Upper lobe of left lung (tissue), 6 donors: ENCODE data around the gene SGMS1. TPM values are rescaled to one million over a fixed set of nuclear protein-coding genes. Genes with fewer than 3 reads are reported as not detected.
A peak's percentile ranks its signal among the peaks of the same experiment; 100 is the strongest.

ENCODE experiments used
- ATAC-seq, 2 donors: fragments of 200-7000 bp; cut with Tn5 transposase; one replicate each; pipeline ENCODE4 v1.9.1; 2022; ENCODE audit warnings: mild to moderate bottlenecking in 2 of 2, moderate library complexity in 2 of 2; ENCODE audit not compliant: low FRiP score in 2 of 2
- DNase-seq, 2 donors: peaks; one replicate each; pipeline ENCODE4 v3.0.0-alpha.2; 2019 to 2020
- H3K27ac ChIP-seq, 4 donors: fragments of 200-600 bp; sonication (generic); one replicate each; pipeline ENCODE4 v1.5.1; 2016 to 2019
- H3K27me3 ChIP-seq, 4 donors: fragments of 200-600 bp; sonication (generic); one replicate each; pipeline ENCODE4 v1.5.1; 2017 to 2019
- H3K36me3 ChIP-seq, 4 donors: fragments of 200-600 bp; sonication (generic); one replicate each; pipeline ENCODE4 v1.5.1; 2016 to 2019
- H3K4me1 ChIP-seq, 4 donors: fragments of 200-600 bp; sonication (generic); one replicate each; pipeline ENCODE4 v1.5.1; 2018 to 2019
- H3K4me3 ChIP-seq, 4 donors: fragments of 200-600 bp; sonication (generic); one replicate each; pipeline ENCODE4 v1.5.1; 2017 to 2019; ENCODE audit warnings: mild to moderate bottlenecking in 2 of 4, moderate library complexity in 1 of 4
- H3K9me3 ChIP-seq, 4 donors: fragments of 200-600 bp; sonication (generic); one replicate each; pipeline ENCODE4 v1.5.1; 2018 to 2019
- EP300 ChIP-seq, 4 donors: sonication (generic); formaldehyde crosslinking; IDR thresholded peaks; one replicate each; pipeline ENCODE4 v1.5.1; 2017; ENCODE audit warnings: antibody characterized with exemption in 4 of 4, control low read depth in 2 of 4
- POLR2A ChIP-seq, 4 donors: fragments of 450-650 bp; IDR thresholded peaks; one replicate each; pipeline ENCODE4 v1.5.1; 2016 to 2017; ENCODE audit warnings: antibody characterized with exemption in 4 of 4, mild to moderate bottlenecking in 2 of 4
- POLR2AphosphoS5 ChIP-seq, 2 donors: sonication (generic); formaldehyde crosslinking; IDR thresholded peaks; one replicate each; pipeline ENCODE4 v1.5.1; 2017; ENCODE audit warnings: antibody characterized with exemption in 2 of 2
- WGBS, 2 donors: methylation state at CpG; one replicate each; pipeline ENCODE4 v1.1.5; 2017 to 2018; 5-methylcytosine and 5-hydroxymethylcytosine counted together
- total RNA-seq, 6 donors: library from RNA; depleted of rRNA in 4 of 6; stranded (reverse); fragments of >200 nt in 4 of 6; gene quantifications; one replicate each; pipeline versions ENCODE4 v1.1.0 to v1.2.1, GENCODE V29; 2016 to 2021
- TF ChIP-seq, protein P1 (sequence below), 6 experiments: fragments of 450-650 bp in 4 of 6; fragments of 200-600 bp in 2 of 6; sonication (generic) in 2 of 6; IDR thresholded peaks; one replicate each; pipeline ENCODE4 v1.5.1; 2016 to 2019; ENCODE audit warnings: antibody characterized with exemption in 6 of 6
- donor health status: DM: no; HTN: no; CAD: no; lungs with moderate emphysema.
- donor health status: DM: no; HTN: yes; CAD: no; lungs with severe emphysema.

The SGMS1 gene
- total RNA-seq, 6 donors from 2014 or later: 66.7 to 230 (median 173) TPM

- 55 to 70% methylated on average over 2 of the region's 2 CpGs for whole genome bisulfite sequencing, 2 donors
- no peaks in the 10 kb centered on the region for H3K36me3 ChIP-seq
- TF ChIP-seq POLR2A (IDR thresholded peaks at IDR 0.05) (no peak), POLR2AphosphoS5 (IDR thresholded peaks at IDR 0.05) (no peak), EP300 (IDR thresholded peaks at IDR 0.05) (no peak)
- TF ChIP-seq, protein P1, sequence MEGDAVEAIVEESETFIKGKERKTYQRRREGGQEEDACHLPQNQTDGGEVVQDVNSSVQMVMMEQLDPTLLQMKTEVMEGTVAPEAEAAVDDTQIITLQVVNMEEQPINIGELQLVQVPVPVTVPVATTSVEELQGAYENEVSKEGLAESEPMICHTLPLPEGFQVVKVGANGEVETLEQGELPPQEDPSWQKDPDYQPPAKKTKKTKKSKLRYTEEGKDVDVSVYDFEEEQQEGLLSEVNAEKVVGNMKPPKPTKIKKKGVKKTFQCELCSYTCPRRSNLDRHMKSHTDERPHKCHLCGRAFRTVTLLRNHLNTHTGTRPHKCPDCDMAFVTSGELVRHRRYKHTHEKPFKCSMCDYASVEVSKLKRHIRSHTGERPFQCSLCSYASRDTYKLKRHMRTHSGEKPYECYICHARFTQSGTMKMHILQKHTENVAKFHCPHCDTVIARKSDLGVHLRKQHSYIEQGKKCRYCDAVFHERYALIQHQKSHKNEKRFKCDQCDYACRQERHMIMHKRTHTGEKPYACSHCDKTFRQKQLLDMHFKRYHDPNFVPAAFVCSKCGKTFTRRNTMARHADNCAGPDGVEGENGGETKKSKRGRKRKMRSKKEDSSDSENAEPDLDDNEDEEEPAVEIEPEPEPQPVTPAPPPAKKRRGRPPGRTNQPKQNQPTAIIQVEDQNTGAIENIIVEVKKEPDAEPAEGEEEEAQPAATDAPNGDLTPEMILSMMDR (IDR thresholded peaks at IDR 0.05): no peak
- H3K27ac ChIP-seq: peak overlapping the region in 3 of 4 donors; percentile 4 to 30 (median 15)
- H3K4me1 ChIP-seq: peaks cover 29 to 46% (median 43%) of the 10 kb centered on the region in 4 donors
- H3K9me3 ChIP-seq: no peaks in the 10 kb centered on the region
- no peak for ATAC-seq
- H3K4me3 ChIP-seq: no peak overlapping the region
- DNase-seq: no peak
- no peaks in the 10 kb centered on the region for H3K27me3 ChIP-seq
Observed at GRCh38 chr10:50384898-50385297, 238.9 kb downstream of the SGMS1 start.

GRCh38 chr10:50384238-50384637, 239.5 kb downstream of the SGMS1 start:
- TF ChIP-seq POLR2AphosphoS5 (IDR thresholded peaks at IDR 0.05) (no peak), POLR2A (IDR thresholded peaks at IDR 0.05) (no peak), EP300 (IDR thresholded peaks at IDR 0.05) (no peak)
- TF ChIP-seq, protein P1 (IDR thresholded peaks at IDR 0.05): no peak

GRCh38 chr10:50382576-50383023, 241.2 kb downstream of the SGMS1 start:
- WGBS, 2 donors: 55 to 66% methylated on average over 4 of the region's 4 CpGs
- Histone ChIP-seq H3K4me1 (peaks cover 19 to 53% (median 41%) of the 10 kb centered on the region in 4 donors), H3K4me3 (no peak overlapping the region), H3K9me3 (no peaks in the 10 kb centered on the region), H3K27me3 (no peaks in the 10 kb centered on the region), H3K27ac (peak overlapping the region in 1 of 4 donors; percentile 7), H3K36me3 (no peaks in the 10 kb centered on the region)
- TF ChIP-seq POLR2A (IDR thresholded peaks at IDR 0.05) (no peak), EP300 (IDR thresholded peaks at IDR 0.05) (no peak), POLR2AphosphoS5 (IDR thresholded peaks at IDR 0.05) (no peak)
- TF ChIP-seq, protein P1 (IDR thresholded peaks at IDR 0.05): no peak
- ATAC-seq (peak in 1 of 2 donors; percentile 30), DNase-seq (no peak)

More at GRCh38 chr10:50384238-50384637, 239.5 kb downstream of the SGMS1 start:
- Histone ChIP-seq H3K27ac (no peak overlapping the region), H3K27me3 (no peaks in the 10 kb centered on the region), H3K4me3 (no peak overlapping the region), H3K4me1 (peaks cover 27 to 49% (median 40%) of the 10 kb centered on the region in 4 donors), H3K36me3 (no peaks in the 10 kb centered on the region), H3K9me3 (no peaks in the 10 kb centered on the region)
- DNase-seq (no peak), ATAC-seq (no peak)

- H3K27ac ChIP-seq: no peak overlapping the region
- ATAC-seq (peak in 1 of 2 donors; percentile 60), DNase-seq (no peak)
Observed at GRCh38 chr10:50381642-50382041, 242.1 kb downstream of the SGMS1 start.

More at GRCh38 chr10:50381642-50382041, 242.1 kb downstream of the SGMS1 start:
- Histone ChIP-seq H3K9me3 (no peaks in the 10 kb centered on the region), H3K4me3 (no peak overlapping the region), H3K27me3 (no peaks in the 10 kb centered on the region), H3K4me1 (peaks cover 16 to 47% (median 32%) of the 10 kb centered on the region in 4 donors), H3K36me3 (no peaks in the 10 kb centered on the region)
- 58 to 62% methylated on average over 3 of the region's 3 CpGs for WGBS, 2 donors
- TF ChIP-seq POLR2AphosphoS5 (IDR thresholded peaks at IDR 0.05) (no peak), EP300 (IDR thresholded peaks at IDR 0.05) (no peak), POLR2A (IDR thresholded peaks at IDR 0.05) (no peak)
- TF ChIP-seq, protein P1 (IDR thresholded peaks at IDR 0.05): no peak
